H9 (cell line): ENCODE results near the gene PLA2G4C. TPM values are rescaled to one million over a fixed set of nuclear protein-coding genes. Genes with fewer than 3 reads are reported as not detected.

Experiments
- DNase-seq: peaks from one replicate; pipeline ENCODE4 v3.0.0-alpha.2; 2017
- H2AFZ ChIP-seq: one replicate; pipeline ENCODE4 v1.6.1; 2013; ENCODE audit warnings: mild to moderate bottlenecking, low read length, control low read depth, moderate library complexity
- H2AK5ac ChIP-seq: 2 replicates; pipeline ENCODE4 v1.6.1; 2013; ENCODE audit warnings: low read length, control low read depth, mixed read lengths; ENCODE audit not compliant: insufficient read length
- H2BK120ac ChIP-seq: one replicate; pipeline ENCODE4 v1.6.1; 2013; ENCODE audit warnings: low read depth, mild to moderate bottlenecking, low read length, control low read depth, inconsistent platforms; ENCODE audit not compliant: poor library complexity, severe bottlenecking
- H2BK12ac ChIP-seq: 2 replicates; pipeline ENCODE4 v1.6.1; 2013; ENCODE audit warnings: low read length, control low read depth, mixed read lengths, low read depth; ENCODE audit not compliant: insufficient read length
- H2BK15ac ChIP-seq: 2 replicates; pipeline ENCODE4 v1.6.1; 2013; ENCODE audit warnings: low read depth, low read length, control low read depth
- H2BK20ac ChIP-seq: one replicate; pipeline ENCODE4 v1.6.1; 2013; ENCODE audit warnings: low read depth, mild to moderate bottlenecking, low read length, control low read depth, inconsistent platforms; ENCODE audit not compliant: poor library complexity, severe bottlenecking
- H2BK5ac ChIP-seq: 2 replicates; pipeline ENCODE4 v1.6.1; 2013; ENCODE audit warnings: low read length, control low read depth, mixed read lengths; ENCODE audit not compliant: insufficient read length
- H3K14ac ChIP-seq: 2 replicates; pipeline ENCODE4 v1.6.1; 2013; ENCODE audit warnings: low read length, control low read depth; ENCODE audit not compliant: insufficient read depth
- H3K18ac ChIP-seq: 2 replicates; pipeline ENCODE4 v1.6.1; 2013; ENCODE audit warnings: low read depth, mild to moderate bottlenecking, mixed read lengths, low read length, control low read depth; ENCODE audit not compliant: insufficient read length
- H3K23ac ChIP-seq: 2 replicates; pipeline ENCODE4 v1.6.1; 2013; ENCODE audit warnings: low read length, control low read depth, mixed read lengths, low read depth; ENCODE audit not compliant: insufficient read length
- H3K23me2 ChIP-seq: 2 replicates; pipeline ENCODE4 v1.6.1; 2013; ENCODE audit warnings: low read depth, mild to moderate bottlenecking, mixed read lengths, low read length, control low read depth; ENCODE audit not compliant: insufficient read length, poor library complexity, severe bottlenecking
- H3K27ac ChIP-seq: 2 replicates; pipeline ENCODE4 v1.5.1; 2013; ENCODE audit warnings: low read length, control low read depth, mixed read lengths, low read depth; ENCODE audit not compliant: insufficient read length
- H3K27me3 ChIP-seq: 2 replicates; pipeline ENCODE4 v1.6.1; 2013; ENCODE audit warnings: low read length, control low read depth, inconsistent platforms; ENCODE audit not compliant: insufficient read depth
- H3K4ac ChIP-seq: 2 replicates; pipeline ENCODE4 v1.6.1; 2013; ENCODE audit warnings: low read depth, mild to moderate bottlenecking, control low read depth, inconsistent platforms, low read length, moderate library complexity
- H3K4me1 ChIP-seq: 2 replicates; pipeline ENCODE4 v1.6.1; 2013; ENCODE audit warnings: low read length, control low read depth, inconsistent platforms; ENCODE audit not compliant: insufficient read depth
- H3K4me2 ChIP-seq: 2 replicates; pipeline ENCODE4 v1.6.1; 2013; ENCODE audit warnings: low read length, control low read depth, mixed read lengths; ENCODE audit not compliant: insufficient read length, insufficient read depth
- H3K56ac ChIP-seq: 2 replicates; pipeline ENCODE4 v1.6.1; 2013; ENCODE audit warnings: low read depth, mild to moderate bottlenecking, mixed read lengths, low read length, control low read depth; ENCODE audit not compliant: insufficient read length
- H3K79me1 ChIP-seq: 2 replicates; pipeline ENCODE4 v1.6.1; 2013; ENCODE audit warnings: low read depth, mild to moderate bottlenecking, moderate library complexity, low read length, control low read depth, inconsistent platforms; ENCODE audit not compliant: insufficient read depth, poor library complexity, severe bottlenecking
- H3K79me2 ChIP-seq: 2 replicates; pipeline ENCODE4 v1.6.1; 2013; ENCODE audit warnings: low read length, control low read depth, inconsistent platforms; ENCODE audit not compliant: insufficient read depth
- H3K9ac ChIP-seq: 2 replicates; pipeline ENCODE4 v1.6.1; 2013; ENCODE audit warnings: low read length, control low read depth, mixed read lengths; ENCODE audit not compliant: insufficient read length; ENCODE audit errors: extremely low read depth
- H3K9me3 ChIP-seq: one replicate; pipeline ENCODE4 v1.6.1; 2013; ENCODE audit warnings: low read depth, low read length, inconsistent platforms; ENCODE audit not compliant: control insufficient read depth
- H3T11ph ChIP-seq: one replicate; pipeline ENCODE4 v1.6.1; 2013; ENCODE audit warnings: mild to moderate bottlenecking, low read length, control low read depth, inconsistent platforms
- H4K20me1 ChIP-seq: one replicate; pipeline ENCODE4 v1.6.1; 2013; ENCODE audit not compliant: control insufficient read depth, insufficient read length, insufficient read depth
- H4K5ac ChIP-seq: 2 replicates; pipeline ENCODE4 v1.6.1; 2013; ENCODE audit warnings: low read depth, mild to moderate bottlenecking, mixed read lengths, low read length, control low read depth; ENCODE audit not compliant: insufficient read length
- H4K8ac ChIP-seq: replicated peaks from 2 replicates; pipeline ENCODE4 v1.6.1; 2013; ENCODE audit warnings: low read length, control low read depth, mixed read lengths, low read depth; ENCODE audit not compliant: insufficient read length
- H4K91ac ChIP-seq: 2 replicates; pipeline ENCODE4 v1.6.1; 2013; ENCODE audit warnings: low read depth, mild to moderate bottlenecking, moderate library complexity, mixed read lengths, low read length, control low read depth; ENCODE audit not compliant: insufficient read length
- H3K27ac Mint-ChIP-seq, 3 experiments: 2 replicates in 2 of 3; 3 replicates in 1 of 3; pipeline ENCODE4 v1.8.0; 2020 to 2021; ENCODE audit warnings: mixed read lengths in 3 of 3, mild to moderate bottlenecking in 1 of 3, moderate library complexity in 1 of 3
- H3K27me3 Mint-ChIP-seq: 2 replicates; pipeline ENCODE4 v1.8.0; 2021; ENCODE audit warnings: low read depth, mild to moderate bottlenecking, moderate library complexity, mixed read lengths
- H3K36me3 Mint-ChIP-seq, 3 experiments: 2 replicates in 2 of 3; 3 replicates in 1 of 3; pipeline ENCODE4 v1.8.0; 2020 to 2021; ENCODE audit warnings: low read depth in 3 of 3, mixed read lengths in 3 of 3; ENCODE audit not compliant: insufficient read depth in 1 of 3
- H3K4me1 Mint-ChIP-seq, 2 experiments: 2 replicates each; pipeline ENCODE4 v1.8.0; 2020; ENCODE audit warnings: mixed read lengths in 2 of 2
- H3K4me3 Mint-ChIP-seq, 2 experiments: 2 replicates in 1 of 2; 3 replicates in 1 of 2; pipeline ENCODE4 v1.8.0; 2020 to 2021; ENCODE audit warnings: mild to moderate bottlenecking in 2 of 2, mixed read lengths in 2 of 2, moderate library complexity in 1 of 2
- H3K9me3 Mint-ChIP-seq, 2 experiments: 2 replicates in 1 of 2; 3 replicates in 1 of 2; pipeline ENCODE4 v1.8.0; 2020; ENCODE audit warnings: mild to moderate bottlenecking in 2 of 2, mixed read lengths in 2 of 2, moderate library complexity in 1 of 2
- CTCF ChIP-seq: fragments of 200-600 bp; sonication (generic); conservative IDR thresholded peaks from 3 replicates; pipeline ENCODE4 v1.8.0; 2021; ENCODE audit warnings: antibody characterized with exemption, mild to moderate bottlenecking
- WGBS: extraction: QIAGEN DNeasy Blood & Tissue Kit; methylation state at CpG from one replicate; pipeline ENCODE4 v1.1.7; 2013; ENCODE audit warnings: missing lambda C conversion rate, low lambda C conversion rate, mixed read lengths; ENCODE audit not compliant: insufficient read length; ENCODE audit errors: extremely low coverage; 5-methylcytosine and 5-hydroxymethylcytosine counted together
- total RNA-seq: library from RNA; stranded (reverse); gene quantifications from 2 replicates; pipeline ENCODE4 v1.2.1, GENCODE V29; 2021

PLA2G4C gene
- total RNA-seq, 1 experiment from 2014 or later = 7.0 TPM

- DNase-seq = no peak
- H2BK12ac ChIP-seq = no peak overlapping the region
- H3K14ac ChIP-seq = no peak overlapping the region
- peaks cover 8 to 11% of the 10 kb centered on the region in 2 experiments for H3K4me1 Mint-ChIP-seq
- no peak overlapping the region for H2AK5ac ChIP-seq
- no peak overlapping the region for H3K4me2 ChIP-seq
- peaks cover 52 to 82% (median 82%) of the 10 kb centered on the region in 3 experiments for H3K36me3 Mint-ChIP-seq
- H2BK20ac ChIP-seq = no peak overlapping the region
- H4K91ac ChIP-seq = no peak overlapping the region
- no peak overlapping the region for H2BK120ac ChIP-seq
- H3K79me2 ChIP-seq = no peaks in the 10 kb centered on the region
- H3K9ac ChIP-seq = no peak overlapping the region
- no peaks in the 10 kb centered on the region for H3K4me1 ChIP-seq
- H3K27me3 Mint-ChIP-seq = no peaks in the 10 kb centered on the region
- peak overlapping the region in 1 of 2 experiments; percentile 31; a peak in 2 of 5 replicates for H3K4me3 Mint-ChIP-seq
- WGBS = no CpG with 5 or more reads among the region's 10 CpGs
- H3K18ac ChIP-seq = no peak overlapping the region
- H3K27me3 ChIP-seq = no peaks in the 10 kb centered on the region
- H3K4ac ChIP-seq = no peak overlapping the region
- no peak overlapping the region for H3K27ac ChIP-seq
- H3K9me3 Mint-ChIP-seq = no peaks in the 10 kb centered on the region
- H3K9me3 ChIP-seq = no peaks in the 10 kb centered on the region
- H4K5ac ChIP-seq = no peak overlapping the region
- H3K23ac ChIP-seq = no peak overlapping the region
- H3K56ac ChIP-seq = no peak overlapping the region
- no peak overlapping the region for H3T11ph ChIP-seq
- H3K27ac Mint-ChIP-seq = peak overlapping the region in 1 of 3 experiments; percentile 91; a peak in 3 of 7 replicates
- H3K79me1 ChIP-seq = no peaks in the 10 kb centered on the region
- no peaks in the 10 kb centered on the region for H4K20me1 ChIP-seq
- no peaks in the 10 kb centered on the region for H3K23me2 ChIP-seq
- no peak overlapping the region for H2BK15ac ChIP-seq
- TF ChIP-seq CTCF = no peak
- no peak overlapping the region for H2AFZ ChIP-seq
- H4K8ac ChIP-seq = no peak overlapping the region
- no peak overlapping the region for H2BK5ac ChIP-seq
Measured at GRCh38 chr19:48121909-48122371, 11.3 kb upstream of the PLA2G4C start.
